Cardiac fibroblast (primary cell): ENCODE data around the gene RHOT2.

Source experiments
- DNase-seq, 2 donors: peaks; one replicate each; pipeline versions ENCODE4 v3.0.0 to v3.0.0-alpha.2; 2010; ENCODE audit warnings: low read depth in 2 of 2
- H3K4me3 ChIP-seq, 2 donors: replicated peaks in 1 of 2; 1 replicate in 1 of 2; 2 replicates in 1 of 2; pipeline ENCODE4 v1.5.1; 2011; ENCODE audit warnings: low read depth in 2 of 2, low read length in 2 of 2, mild to moderate bottlenecking in 2 of 2, moderate library complexity in 1 of 2
- TF ChIP-seq, protein P1 (sequence below): IDR thresholded peaks from one replicate; pipeline ENCODE4 v1.5.1; 2011; ENCODE audit warnings: low read depth, mild to moderate bottlenecking, low read length, inconsistent platforms

RHOT2 gene

DNA sequence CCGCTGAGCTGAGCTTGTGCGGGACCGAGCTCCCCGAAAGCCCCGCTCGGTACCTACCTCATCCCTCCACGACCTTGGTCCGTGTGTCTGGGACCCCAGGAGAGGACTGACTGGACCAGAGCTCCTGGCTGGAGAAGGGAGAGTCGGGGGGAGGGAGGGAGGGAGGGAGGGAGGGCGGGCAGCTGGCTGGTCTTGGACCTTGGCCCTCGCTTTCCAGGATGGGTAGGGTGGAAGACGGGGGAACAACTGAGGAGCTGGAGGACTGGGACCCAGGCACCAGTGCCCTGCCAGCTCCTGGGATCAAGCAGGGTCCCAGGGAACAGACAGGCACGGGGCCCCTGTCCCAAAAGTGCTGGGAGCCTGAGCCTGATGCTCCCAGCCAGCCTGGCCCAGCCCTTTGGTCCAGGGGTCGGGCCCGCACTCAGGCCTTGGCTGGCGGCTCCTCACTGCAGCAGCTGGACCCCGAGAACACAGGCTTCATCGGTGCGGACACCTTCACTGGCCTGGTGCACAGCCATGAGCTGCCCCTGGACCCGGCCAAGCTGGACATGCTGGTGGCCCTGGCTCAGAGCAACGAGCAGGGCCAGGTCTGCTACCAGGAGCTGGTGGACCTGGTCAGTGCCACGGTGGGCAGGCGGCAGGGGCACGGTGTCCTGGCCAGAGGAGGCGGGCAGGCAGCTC lies 8.1 kb downstream of the RHOT2 start:
- peak overlapping the region; percentile 34 to 35 for H3K4me3 ChIP-seq
- no peak for DNase-seq
- TF ChIP-seq, protein P1, sequence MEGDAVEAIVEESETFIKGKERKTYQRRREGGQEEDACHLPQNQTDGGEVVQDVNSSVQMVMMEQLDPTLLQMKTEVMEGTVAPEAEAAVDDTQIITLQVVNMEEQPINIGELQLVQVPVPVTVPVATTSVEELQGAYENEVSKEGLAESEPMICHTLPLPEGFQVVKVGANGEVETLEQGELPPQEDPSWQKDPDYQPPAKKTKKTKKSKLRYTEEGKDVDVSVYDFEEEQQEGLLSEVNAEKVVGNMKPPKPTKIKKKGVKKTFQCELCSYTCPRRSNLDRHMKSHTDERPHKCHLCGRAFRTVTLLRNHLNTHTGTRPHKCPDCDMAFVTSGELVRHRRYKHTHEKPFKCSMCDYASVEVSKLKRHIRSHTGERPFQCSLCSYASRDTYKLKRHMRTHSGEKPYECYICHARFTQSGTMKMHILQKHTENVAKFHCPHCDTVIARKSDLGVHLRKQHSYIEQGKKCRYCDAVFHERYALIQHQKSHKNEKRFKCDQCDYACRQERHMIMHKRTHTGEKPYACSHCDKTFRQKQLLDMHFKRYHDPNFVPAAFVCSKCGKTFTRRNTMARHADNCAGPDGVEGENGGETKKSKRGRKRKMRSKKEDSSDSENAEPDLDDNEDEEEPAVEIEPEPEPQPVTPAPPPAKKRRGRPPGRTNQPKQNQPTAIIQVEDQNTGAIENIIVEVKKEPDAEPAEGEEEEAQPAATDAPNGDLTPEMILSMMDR, result no peak

DNA sequence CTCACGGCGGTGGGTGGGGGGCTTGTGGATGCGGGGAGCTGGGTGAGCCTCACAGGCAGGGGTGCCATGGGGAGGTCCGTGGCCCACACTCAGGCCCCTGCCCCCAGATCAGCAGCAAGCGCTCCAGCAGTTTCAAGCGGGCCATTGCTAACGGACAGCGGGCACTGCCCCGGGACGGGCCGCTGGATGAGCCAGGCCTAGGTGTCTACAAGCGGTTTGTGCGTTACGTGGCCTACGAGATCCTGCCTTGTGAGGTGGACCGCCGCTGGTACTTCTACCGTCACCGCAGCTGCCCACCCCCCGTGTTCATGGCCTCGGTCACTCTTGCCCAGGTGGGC lies 8.6 kb downstream of the RHOT2 start:
- no peak overlapping the region for H3K4me3 ChIP-seq
- DNase-seq, result no peak
- TF ChIP-seq, protein P1, result no peak

DNA sequence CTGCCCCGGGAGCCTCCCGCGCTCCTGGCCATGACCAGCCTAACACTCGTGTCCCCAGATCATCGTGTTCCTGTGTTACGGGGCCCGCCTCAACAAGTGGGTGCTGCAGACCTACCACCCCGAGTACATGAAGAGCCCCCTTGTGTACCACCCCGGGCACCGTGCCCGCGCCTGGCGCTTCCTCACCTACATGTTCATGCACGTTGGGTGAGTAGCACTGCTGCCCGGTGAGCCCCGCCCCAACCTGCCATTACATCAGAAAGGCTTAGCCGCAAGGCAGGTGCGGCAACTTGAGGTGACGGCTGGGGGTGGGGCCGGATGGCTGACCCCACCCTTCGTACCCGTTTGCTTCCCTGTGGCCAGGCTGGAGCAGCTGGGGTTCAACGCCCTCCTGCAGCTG lies 9.0 kb downstream of the RHOT2 start:
- TF ChIP-seq, protein P1, result no peak
- no peak for DNase-seq

DNA sequence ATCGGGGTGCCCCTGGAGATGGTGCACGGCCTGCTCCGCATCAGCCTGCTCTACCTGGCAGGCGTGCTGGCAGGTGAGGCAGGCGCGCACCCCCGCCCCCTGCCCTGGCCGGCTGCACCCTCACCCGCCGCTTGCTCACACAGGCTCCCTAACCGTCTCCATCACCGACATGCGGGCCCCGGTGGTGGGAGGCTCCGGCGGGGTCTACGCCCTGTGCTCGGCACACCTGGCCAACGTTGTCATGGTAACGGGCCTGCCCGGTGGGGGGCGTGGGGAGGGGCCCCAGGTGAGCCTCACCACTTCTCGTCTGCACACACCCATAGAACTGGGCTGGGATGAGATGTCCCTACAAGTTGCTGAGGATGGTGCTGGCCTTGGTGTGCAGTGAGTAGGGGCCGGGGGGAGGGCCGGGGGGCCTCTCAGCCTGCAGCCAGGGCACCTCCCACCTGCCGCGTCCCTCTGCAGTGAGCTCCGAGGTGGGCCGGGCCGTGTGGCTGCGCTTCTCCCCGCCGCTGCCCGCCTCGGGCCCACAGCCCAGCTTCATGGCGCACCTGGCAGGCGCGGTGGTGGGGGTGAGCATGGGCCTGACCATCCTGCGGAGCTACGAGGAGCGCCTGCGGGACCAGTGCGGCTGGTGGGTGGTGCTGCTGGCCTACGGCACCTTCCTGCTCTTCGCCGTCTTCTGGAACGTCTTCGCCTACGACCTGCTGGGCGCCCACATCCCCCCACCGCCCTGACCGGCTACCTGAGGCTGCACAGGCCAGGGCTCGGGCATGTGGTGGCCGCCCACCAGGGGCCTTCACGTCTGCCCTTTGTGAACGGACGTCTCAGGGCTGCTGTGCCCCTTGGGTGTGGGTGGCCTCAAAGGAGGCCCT lies 9.6 kb downstream of the RHOT2 start:
- H3K4me3 ChIP-seq, result no peak overlapping the region
- no peak for DNase-seq
- TF ChIP-seq, protein P1, result no peak

More for the DNA sequence above, 9.0 kb downstream of the RHOT2 start:
- H3K4me3 ChIP-seq, result no peak overlapping the region

DNA sequence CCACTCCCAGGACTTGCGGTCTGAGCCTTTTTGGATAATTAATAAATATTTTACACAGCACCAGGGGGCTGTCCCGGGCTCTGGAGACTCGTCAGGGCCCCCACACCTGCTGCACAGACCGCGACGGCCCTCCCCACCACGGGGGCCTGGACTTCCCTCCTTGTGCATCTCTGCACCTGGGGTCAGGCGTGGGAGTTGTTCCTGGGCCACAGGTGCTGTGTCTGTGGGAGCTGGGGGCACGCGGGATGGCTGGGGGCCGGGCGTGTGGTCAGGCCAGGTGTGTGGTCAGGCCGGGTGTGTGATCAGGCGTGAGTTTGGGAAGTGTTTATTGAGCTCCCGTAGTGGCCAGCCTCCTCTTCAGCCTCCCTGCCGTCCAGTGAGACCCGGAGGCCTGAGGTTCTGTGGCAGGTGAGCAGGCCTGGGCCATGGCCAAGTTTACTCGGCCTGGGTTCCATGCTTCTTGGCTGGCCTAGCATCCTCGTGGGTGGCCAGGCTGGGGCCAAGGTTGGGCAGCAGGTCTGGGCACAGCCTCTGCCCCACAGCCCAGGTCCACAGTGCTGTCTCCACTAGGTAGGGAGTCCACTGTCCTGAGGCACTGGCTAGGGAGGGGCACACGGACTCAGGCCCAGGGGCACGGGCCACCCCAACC lies 10.4 kb downstream of the RHOT2 start:
- H3K4me3 ChIP-seq, result no peak overlapping the region
- TF ChIP-seq, protein P1, result no peak
- no peak for DNase-seq

DNA sequence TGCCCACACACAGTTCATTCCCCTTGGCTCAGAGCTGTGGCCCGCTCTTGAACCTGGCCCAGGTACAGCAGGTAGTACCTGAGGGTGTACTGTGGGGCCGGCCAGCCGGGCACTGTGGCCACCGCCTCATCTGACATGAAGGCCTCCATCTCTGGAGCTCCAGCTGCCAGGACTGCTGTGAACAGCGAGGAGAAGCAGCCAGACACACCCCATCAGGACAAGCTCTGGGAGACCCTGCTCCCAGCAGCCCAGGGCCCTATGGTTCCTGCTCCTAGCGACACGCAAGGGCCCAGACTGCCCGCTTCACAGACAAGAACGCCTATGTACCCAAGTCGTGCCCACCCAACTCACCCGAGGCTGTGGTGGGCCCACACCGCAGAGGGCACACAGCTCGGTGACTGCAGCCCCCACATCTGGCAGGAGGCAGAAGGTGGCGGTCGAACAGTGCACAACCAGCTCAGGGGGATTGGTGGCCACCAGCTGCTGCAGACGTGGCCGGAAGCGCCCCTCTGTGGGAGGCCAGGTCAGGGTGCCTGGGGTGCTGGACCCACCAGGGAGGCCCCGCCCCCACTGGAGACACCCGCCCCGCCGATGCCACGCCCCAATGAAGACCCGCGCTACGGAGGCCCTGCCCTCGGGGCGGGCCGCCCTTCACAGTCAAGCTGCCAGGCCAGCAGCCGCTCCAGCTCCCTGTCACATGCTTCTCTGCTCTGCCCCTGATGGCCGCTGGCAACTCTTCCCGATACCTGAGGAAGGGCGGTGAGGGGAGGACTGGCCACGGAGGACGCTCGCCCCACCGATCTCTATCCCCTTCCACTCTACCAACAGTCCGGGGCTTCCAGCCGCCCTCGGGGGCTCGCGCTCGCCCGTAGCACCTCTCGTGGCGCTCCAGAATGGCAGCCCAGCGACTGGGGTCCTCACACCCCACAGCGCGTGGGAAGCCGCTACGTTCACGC lies 11.2 kb downstream of the RHOT2 start:
- peak overlapping the region; percentile 50 to 52 for H3K4me3 ChIP-seq
- TF ChIP-seq, protein P1, result no peak
- peak; percentile 36 to 59 for DNase-seq
